K562 (cell line): ENCODE data around the gene FAM43B.

Experiments
- BHLHE40 ChIP-seq: IDR thresholded peaks from 2 replicates; pipeline ENCODE4 v1.6.1; 2011; ENCODE audit warnings: low read length, improper control_type of control experiment
- FOXJ2 ChIP-seq: fragments of 200-800 bp; sonication (Bioruptor generic); IDR thresholded peaks from 2 replicates; pipeline ENCODE4 v1.6.1; 2016; ENCODE audit warnings: missing genetic modification characterization, missing compliant biosample characterization
- HMG20B ChIP-seq: fragments of 250-450 bp; sonication (Bioruptor Pico); IDR thresholded peaks from 2 replicates; pipeline ENCODE4 v1.5.0; 2021; ENCODE audit warnings: mild to moderate bottlenecking
- JUNB ChIP-seq: fragments of 450-650 bp; formaldehyde crosslinking; conservative IDR thresholded peaks from 2 replicates; pipeline ENCODE4 v1.4.0; 2020; ENCODE audit warnings: mild to moderate bottlenecking
- JUND ChIP-seq, 2 experiments: IDR thresholded peaks; 2 replicates in 1 of 2; 3 replicates in 1 of 2; pipeline ENCODE4 v1.6.1; 2011; ENCODE audit warnings: borderline replicate concordance in 2 of 2, low read depth in 2 of 2, low read length in 2 of 2, improper control_type of control experiment in 1 of 2, missing biosample characterization in 1 of 2, missing genetic modification characterization in 1 of 2, missing genetic modification reagents in 1 of 2
- POLR2A ChIP-seq: fragments of 450-650 bp; conservative IDR thresholded peaks from 2 replicates; pipeline ENCODE4 v1.6.1; 2016
- ZBED1 ChIP-seq: IDR thresholded peaks from 2 replicates; pipeline ENCODE4 v1.6.1; 2014
- ZNF212 ChIP-seq: fragments of 450-650 bp; formaldehyde crosslinking; IDR thresholded peaks from 2 replicates; pipeline ENCODE4 v1.4.0; 2020; ENCODE audit warnings: mild to moderate bottlenecking
- TF ChIP-seq, protein P1 (sequence below), 2 experiments: fragments of 450-650 bp in 1 of 2; sonication (generic) in 1 of 2; formaldehyde crosslinking in 1 of 2; IDR thresholded peaks in 1 of 2; conservative IDR thresholded peaks in 1 of 2; 2 replicates each; pipeline versions ENCODE4 v1.6.1 to v1.8.1; 2016 to 2023; ENCODE audit warnings: mild to moderate bottlenecking in 2 of 2, moderate library complexity in 2 of 2, inconsistent platforms in 1 of 2, missing genetic modification reagents in 1 of 2
- TF ChIP-seq, protein P2 (sequence below), 3 experiments: IDR thresholded peaks in 2 of 3; conservative IDR thresholded peaks in 1 of 3; 2 replicates each; pipeline ENCODE4 v1.5.1; 2011 to 2012; ENCODE audit warnings: low read length in 3 of 3, mild to moderate bottlenecking in 3 of 3, control low read depth in 2 of 3, improper control_type of control experiment in 1 of 3, inconsistent platforms in 1 of 3, low read depth in 1 of 3, mixed read lengths in 1 of 3, moderate library complexity in 1 of 3; ENCODE audit not compliant: insufficient read depth in 2 of 3

DNA sequence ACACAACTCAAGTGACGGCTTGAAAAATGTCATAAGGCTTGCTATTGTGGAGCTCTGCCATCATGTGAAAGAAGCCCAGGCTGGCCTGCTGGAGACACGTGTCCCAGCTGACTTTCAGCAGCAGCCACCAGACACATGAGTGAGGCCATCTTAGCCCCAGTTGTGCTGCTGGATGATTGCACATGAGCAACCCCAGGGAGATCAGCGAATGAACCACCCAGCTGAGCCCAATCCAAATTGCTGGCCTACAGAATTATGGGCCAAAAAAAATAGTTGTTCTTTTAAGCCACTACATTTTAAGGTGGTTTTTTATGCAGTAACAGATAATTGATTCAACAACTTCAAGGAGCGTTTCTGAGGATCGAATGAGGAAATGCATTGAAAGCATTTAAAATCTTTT lies 19.1 kb downstream of the FAM43B start:
- TF ChIP-seq ZNF212 (no peak), POLR2A (no peak), ZBED1 (no peak), JUND (IDR thresholded peaks at IDR 0.05; ENCODE audit: borderline replicate concordance, low read depth, low read length) (no peak), JUND (tag; IDR thresholded peaks at IDR 0.05; ENCODE audit: borderline replicate concordance, low read depth, low read length) (no peak), JUNB (CRISPR knock-in tag) (no peak), HMG20B (CRISPR knock-in tag) (no peak), FOXJ2 (no peak), BHLHE40 (no peak)
- TF ChIP-seq, protein P1, sequence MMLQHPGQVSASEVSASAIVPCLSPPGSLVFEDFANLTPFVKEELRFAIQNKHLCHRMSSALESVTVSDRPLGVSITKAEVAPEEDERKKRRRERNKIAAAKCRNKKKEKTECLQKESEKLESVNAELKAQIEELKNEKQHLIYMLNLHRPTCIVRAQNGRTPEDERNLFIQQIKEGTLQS (IDR thresholded peaks at IDR 0.05), result no peak
- TF ChIP-seq, protein P1 (CRISPR knock-in tag; conservative IDR thresholded peaks at IDR 0.05), result no peak
- TF ChIP-seq, protein P2, sequence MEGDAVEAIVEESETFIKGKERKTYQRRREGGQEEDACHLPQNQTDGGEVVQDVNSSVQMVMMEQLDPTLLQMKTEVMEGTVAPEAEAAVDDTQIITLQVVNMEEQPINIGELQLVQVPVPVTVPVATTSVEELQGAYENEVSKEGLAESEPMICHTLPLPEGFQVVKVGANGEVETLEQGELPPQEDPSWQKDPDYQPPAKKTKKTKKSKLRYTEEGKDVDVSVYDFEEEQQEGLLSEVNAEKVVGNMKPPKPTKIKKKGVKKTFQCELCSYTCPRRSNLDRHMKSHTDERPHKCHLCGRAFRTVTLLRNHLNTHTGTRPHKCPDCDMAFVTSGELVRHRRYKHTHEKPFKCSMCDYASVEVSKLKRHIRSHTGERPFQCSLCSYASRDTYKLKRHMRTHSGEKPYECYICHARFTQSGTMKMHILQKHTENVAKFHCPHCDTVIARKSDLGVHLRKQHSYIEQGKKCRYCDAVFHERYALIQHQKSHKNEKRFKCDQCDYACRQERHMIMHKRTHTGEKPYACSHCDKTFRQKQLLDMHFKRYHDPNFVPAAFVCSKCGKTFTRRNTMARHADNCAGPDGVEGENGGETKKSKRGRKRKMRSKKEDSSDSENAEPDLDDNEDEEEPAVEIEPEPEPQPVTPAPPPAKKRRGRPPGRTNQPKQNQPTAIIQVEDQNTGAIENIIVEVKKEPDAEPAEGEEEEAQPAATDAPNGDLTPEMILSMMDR (IDR thresholded peaks at IDR 0.05 in 2 of 3, conservative IDR thresholded peaks at IDR 0.05 in 1 of 3; ENCODE audit: insufficient read depth in 2 of 3, low read depth in 1 of 3, low read length in 3 of 3), result no peak
